Right lobe of liver (tissue), 6 donors: ENCODE results near the gene JAG1. TPM values are rescaled to one million over a fixed set of nuclear protein-coding genes. Genes with fewer than 3 reads are reported as not detected.

Experiments
- ATAC-seq, 4 donors: fragments of 200-7000 bp; cut with Tn5 transposase; one replicate each; pipeline ENCODE4 v1.9.1; 2020; ENCODE audit warnings: mild to moderate bottlenecking in 4 of 4, moderate library complexity in 4 of 4
- DNase-seq, 3 donors: peaks; one replicate each; pipeline ENCODE4 v3.0.0-alpha.2; 2020
- H3K27ac ChIP-seq, 3 donors: fragments of 200-600 bp; one replicate each; pipeline ENCODE4 v1.8.0; 2022
- H3K27me3 ChIP-seq, 2 donors: fragments of 200-600 bp; one replicate each; pipeline ENCODE4 v1.8.0; 2022
- H3K36me3 ChIP-seq, 4 donors: fragments of 200-600 bp; sonication (generic) in 1 of 4; one replicate each; pipeline versions ENCODE4 v1.5.1 to v1.8.0; 2017 to 2022; ENCODE audit warnings: control low read depth in 1 of 4
- H3K4me1 ChIP-seq, 4 donors: fragments of 200-600 bp; sonication (generic) in 1 of 4; one replicate each; pipeline versions ENCODE4 v1.5.1 to v1.8.0; 2017 to 2022; ENCODE audit warnings: control low read depth in 1 of 4
- H3K4me3 ChIP-seq, 3 donors: fragments of 200-600 bp; one replicate each; pipeline ENCODE4 v1.8.0; 2022
- H3K9me3 ChIP-seq, 4 donors: fragments of 200-600 bp; sonication (generic) in 1 of 4; one replicate each; pipeline versions ENCODE4 v1.5.1 to v1.8.0; 2017 to 2022; ENCODE audit warnings: control low read depth in 1 of 4
- CTCF ChIP-seq, 4 donors: fragments of 200-600 bp in 3 of 4; fragments of 450-650 bp in 1 of 4; IDR thresholded peaks; one replicate each; pipeline versions ENCODE4 v1.5.1 to v1.8.0; 2016 to 2022; ENCODE audit warnings: antibody characterized with exemption in 4 of 4, mild to moderate bottlenecking in 2 of 4
- POLR2A ChIP-seq: fragments of 450-650 bp; IDR thresholded peaks from one replicate; pipeline ENCODE4 v1.6.1; 2017; ENCODE audit warnings: antibody characterized with exemption, mild to moderate bottlenecking
- WGBS: methylation state at CpG from one replicate; pipeline ENCODE4 v1.1.6; 2018; ENCODE audit warnings: low coverage, low lambda C conversion rate; ENCODE audit not compliant: insufficient coverage; ENCODE audit errors: missing lambda C conversion rate; 5-methylcytosine and 5-hydroxymethylcytosine counted together
- intact Hi-C, 2 donors: fragments of 100-400 bp; cut with DNase I; formaldehyde crosslinking; loops; one replicate each; pipeline versions ENCODE4 v1.11.2 to v1.14.1; 2022
- long read RNA-seq: library from polyadenylated mRNA; unstranded; transcript quantifications from one replicate; pipeline ENCODE4 v2.0.0, GENCODE V29; 2019
- total RNA-seq, 6 experiments: library from RNA; depleted of rRNA in 2 of 6; stranded (reverse); fragments of >200 nt in 2 of 6; fragmentation: NEBNext Ultra II Directional in 3 of 6; extraction: Animal tissue kit (Norgen Biotek cat#: 25700) in 3 of 6; gene quantifications; one replicate each; pipeline versions ENCODE4 v1.1.0 to v1.2.4, GENCODE V29; 2016 to 2023
- donor health status: DM: no; HTN: yes; CAD: no.
- donor health status: DM: no; HTN: no; CAD: no.
- donor health status: DM: no; HTN: no; CAD: no.
- donor health status: DM: no; HTN: yes; CAD: no.
- donor health status: DM: no; HTN: yes; CAD: no.

JAG1 gene
- 1 to 10 TPM; 3.1 to 8.5 (median 6.7) TPM for total RNA-seq
- long read RNA-seq, partial matches to known transcripts: 0 of 1 reads
- long read RNA-seq, other reads (novel, unspliced or antisense): 1 of 1 reads

GRCh38 chr20:10673842-10674683, at the start of gene JAG1:
Gene JAG1 (minus strand): TSS chr20:10673999. CDS start chr20:10673530, 469 bp downstream.
- no peaks in the 10 kb centered on the region for H3K4me1 ChIP-seq
- no peaks in the 10 kb centered on the region for H3K27me3 ChIP-seq
- DNase-seq (peak; percentile 97 to 99 (median 98)), ATAC-seq (peak; percentile 83 to 92 (median 88))
- intact Hi-C loops: no loop called here
- peak within 1 kb of the TSS; percentile 69 to 83 (median 74) for H3K4me3 ChIP-seq
- peak within 1 kb of the TSS; percentile 85 to 96 (median 86) for H3K27ac ChIP-seq
- no peaks in the 10 kb centered on the region for H3K9me3 ChIP-seq
- H3K36me3 ChIP-seq: no peaks in the 10 kb centered on the region
- WGBS: 2% methylated on average over 26 of the region's 84 CpGs
- TF ChIP-seq POLR2A (peak; percentile 78), CTCF (IDR thresholded peaks at IDR 0.05) (no peak)

- intact Hi-C loops: no loop called here
- H3K4me1 ChIP-seq: peaks cover 0 to 1% (median 0%) of the 10 kb centered on the region in 4 donors
- no peak overlapping the region for H3K27ac ChIP-seq
- TF ChIP-seq CTCF (IDR thresholded peaks at IDR 0.05): no peak
- no peak for TF ChIP-seq POLR2A
- 62% methylated on average over 3 of the region's 3 CpGs for WGBS
- H3K27me3 ChIP-seq: no peaks in the 10 kb centered on the region
- H3K36me3 ChIP-seq: no peaks in the 10 kb centered on the region
- DNase-seq (no peak), ATAC-seq (no peak)
- no peaks in the 10 kb centered on the region for H3K9me3 ChIP-seq
- H3K4me3 ChIP-seq: no peak overlapping the region
Measured at GRCh38 chr20:10721976-10722375, 48.2 kb upstream of the JAG1 start.

DNA sequence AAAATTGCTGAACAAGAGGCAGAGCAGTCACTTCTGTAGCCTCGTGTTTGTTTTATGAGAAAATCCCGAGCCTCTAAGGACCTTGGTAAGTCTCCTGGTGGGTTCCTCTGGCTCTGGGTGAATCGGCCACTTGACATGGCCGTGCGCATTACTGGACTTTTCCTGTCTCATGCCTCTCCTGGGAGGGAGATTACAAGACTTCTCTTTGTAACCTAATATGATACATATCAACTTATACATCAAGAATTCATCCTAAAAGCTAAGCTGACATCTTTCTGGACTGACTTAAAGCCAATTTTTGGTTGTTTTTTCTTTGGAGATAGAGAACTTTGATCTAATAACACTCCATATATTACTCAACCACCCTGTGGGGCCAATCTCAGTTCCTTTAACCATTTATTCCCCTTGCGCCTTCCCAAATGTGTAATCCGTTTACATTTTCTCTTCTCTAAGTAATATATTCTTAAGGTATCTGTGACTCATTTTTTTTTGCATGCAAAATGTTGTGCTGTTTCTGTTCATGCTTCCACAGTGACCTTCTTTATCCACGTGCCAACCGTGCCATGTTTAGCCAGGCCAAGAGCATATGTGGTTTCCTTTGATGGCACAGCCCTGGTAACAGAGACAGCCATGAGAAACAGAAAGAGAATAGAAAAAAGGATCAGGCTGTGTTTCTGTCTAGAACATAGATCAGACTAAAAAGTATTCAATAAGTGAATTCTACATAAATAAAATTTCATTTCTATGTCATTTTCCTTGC, 47.5 kb upstream of the JAG1 start:
- H3K4me1 ChIP-seq: peaks cover 0 to 7% (median 0%) of the 10 kb centered on the region in 4 donors
- TF ChIP-seq POLR2A (no peak), CTCF (IDR thresholded peaks at IDR 0.05) (no peak)
- H3K36me3 ChIP-seq: no peaks in the 10 kb centered on the region
- ATAC-seq: no peak
- no peak overlapping the region for H3K27ac ChIP-seq
- WGBS: 83% methylated on average over 9 of the region's 9 CpGs
- no peak for DNase-seq
- no peaks in the 10 kb centered on the region for H3K27me3 ChIP-seq
- H3K4me3 ChIP-seq: no peak overlapping the region
- no peaks in the 10 kb centered on the region for H3K9me3 ChIP-seq
- intact Hi-C loops: no loop called here

GRCh38 chr20:10720565-10720964, 46.8 kb upstream of the JAG1 start:
- TF ChIP-seq POLR2A (no peak), CTCF (IDR thresholded peaks at IDR 0.05) (no peak)
- 69% methylated on average over 2 of the region's 2 CpGs for WGBS
- peaks cover 0 to 7% (median 0%) of the 10 kb centered on the region in 4 donors for H3K4me1 ChIP-seq
- H3K27me3 ChIP-seq: no peaks in the 10 kb centered on the region
- ATAC-seq (no peak), DNase-seq (no peak)
- no peaks in the 10 kb centered on the region for H3K9me3 ChIP-seq
- no peak overlapping the region for H3K4me3 ChIP-seq
- intact Hi-C loops: no loop called here
- no peaks in the 10 kb centered on the region for H3K36me3 ChIP-seq
- no peak overlapping the region for H3K27ac ChIP-seq
